CD4-positive, alpha-beta T cell treated with Interferon alpha-2 for 1 hour (primary cell): ENCODE data around the gene SELENOP.

Experiments used
- DNase-seq, 2 donors: peaks; one replicate each; pipeline ENCODE4 v3.0.0-alpha.2; 2020 to 2022

Gene SELENOP

GRCh38 chr5:42787845-42788244 lies 23.8 kb downstream of the SELENOP start:
- DNase-seq, result no peak

DNA sequence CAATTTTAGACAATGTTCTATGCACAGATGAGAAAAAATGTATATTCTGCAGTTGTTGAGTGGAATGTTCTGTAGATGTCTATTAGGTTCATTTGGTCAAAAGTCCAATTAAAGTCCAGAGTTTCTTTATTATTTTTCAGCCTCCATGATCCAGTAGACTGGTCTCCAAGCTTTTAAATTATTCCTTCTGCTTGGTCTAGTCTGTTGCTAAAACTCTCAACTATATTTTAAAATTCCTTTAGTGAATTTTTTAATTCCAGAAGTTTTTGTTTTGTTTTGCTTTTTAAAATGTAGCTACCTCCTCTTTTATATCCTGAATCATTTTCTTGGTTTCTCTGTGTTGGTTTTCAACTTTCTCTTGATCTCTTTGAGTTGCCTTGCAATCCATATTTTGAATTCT lies 24.6 kb downstream of the SELENOP start:
- DNase-seq, result no peak

DNA sequence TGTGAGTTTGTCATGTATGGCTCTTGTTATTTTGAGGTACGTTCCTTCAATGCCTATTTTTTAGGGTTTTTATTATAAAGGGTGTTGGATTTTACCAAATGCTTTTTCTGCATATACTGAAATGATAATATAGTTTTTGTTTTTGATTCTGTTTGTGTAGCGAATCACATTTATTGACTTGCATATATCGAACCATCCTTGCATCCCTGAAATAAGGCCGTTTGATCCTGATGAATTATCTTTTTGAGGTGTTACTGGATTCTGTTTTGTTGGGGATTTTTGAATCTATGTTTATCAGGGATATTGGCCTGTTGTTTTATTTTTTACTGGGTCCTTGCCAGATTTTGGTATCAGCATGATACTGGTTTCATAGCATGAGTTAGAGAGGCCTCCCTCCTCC lies 25.9 kb downstream of the SELENOP start:
- no peak for DNase-seq

DNA sequence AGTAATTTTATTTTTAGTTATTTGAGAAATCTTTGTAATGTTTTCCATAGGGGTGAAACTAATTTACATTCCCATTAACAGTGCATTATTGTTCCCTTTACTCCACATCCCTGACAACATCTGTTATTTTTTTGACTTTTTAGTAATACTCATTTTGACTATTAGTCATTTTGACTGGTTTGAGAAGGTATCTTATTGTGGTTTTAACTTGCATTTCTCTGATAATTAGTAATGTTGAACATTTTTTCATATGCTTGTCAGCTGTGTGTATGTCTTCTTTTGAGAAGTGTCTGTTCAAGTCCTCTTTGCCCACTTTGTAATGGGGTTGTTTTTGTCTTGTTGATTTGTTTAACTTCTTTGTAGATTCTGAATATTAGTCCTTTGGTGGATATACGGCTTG lies 27.6 kb downstream of the SELENOP start:
- no peak for DNase-seq

DNA sequence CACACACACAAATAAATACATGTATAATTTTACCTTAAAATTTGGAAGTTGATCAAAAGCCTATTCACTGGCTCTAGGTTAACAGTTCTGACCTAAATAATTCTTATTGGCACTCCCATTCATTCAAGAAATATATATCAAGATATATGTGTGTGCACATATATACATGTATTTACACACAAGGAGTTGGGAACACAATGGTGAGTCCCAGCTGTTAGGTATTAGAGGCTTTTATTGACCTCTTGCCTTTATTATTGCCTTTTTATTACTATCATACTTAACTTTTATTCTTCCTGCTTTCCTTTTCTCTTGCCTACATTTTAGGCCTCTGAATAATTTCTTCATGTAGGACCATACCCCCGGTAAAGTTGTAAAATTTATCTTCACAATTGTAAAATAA lies 30.1 kb downstream of the SELENOP start:
- DNase-seq, result no peak

GRCh38 chr5:42779083-42779482 lies 32.6 kb downstream of the SELENOP start:
- DNase-seq, result no peak

DNA sequence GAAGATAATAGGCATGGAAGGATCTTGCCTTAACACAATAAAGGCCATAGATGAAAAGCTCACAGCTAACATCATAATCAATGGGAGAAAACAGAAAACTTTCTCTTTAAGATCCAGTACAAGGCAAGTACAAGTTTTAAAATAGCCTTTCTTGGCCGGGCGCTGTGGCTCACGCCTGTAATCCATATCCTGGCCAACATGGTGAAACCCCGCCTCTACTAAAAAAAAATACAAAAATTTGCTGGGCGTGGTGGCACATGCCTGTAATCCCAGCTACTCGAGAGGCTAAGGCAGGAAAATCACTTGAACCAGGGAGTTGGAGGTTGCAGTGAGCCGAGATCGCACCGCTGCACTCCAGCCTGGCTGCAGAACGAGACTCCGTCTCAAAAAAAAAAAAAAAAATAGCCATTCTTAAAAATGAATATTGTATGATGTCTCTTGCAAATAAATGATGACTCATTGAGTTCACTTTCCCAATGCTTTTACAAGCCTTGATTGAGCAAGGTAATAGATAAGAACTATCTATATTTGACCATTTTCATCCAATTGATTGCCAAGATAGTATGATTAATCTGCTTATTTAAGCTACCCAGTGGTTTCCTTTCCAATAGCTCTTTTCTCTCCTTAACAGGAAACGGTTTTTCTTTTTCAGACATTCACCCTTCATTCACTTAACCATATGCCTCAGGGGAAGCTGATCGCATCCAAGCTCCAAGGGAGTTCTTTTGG lies 39.3 kb downstream of the SELENOP start:
- no peak for DNase-seq

DNA sequence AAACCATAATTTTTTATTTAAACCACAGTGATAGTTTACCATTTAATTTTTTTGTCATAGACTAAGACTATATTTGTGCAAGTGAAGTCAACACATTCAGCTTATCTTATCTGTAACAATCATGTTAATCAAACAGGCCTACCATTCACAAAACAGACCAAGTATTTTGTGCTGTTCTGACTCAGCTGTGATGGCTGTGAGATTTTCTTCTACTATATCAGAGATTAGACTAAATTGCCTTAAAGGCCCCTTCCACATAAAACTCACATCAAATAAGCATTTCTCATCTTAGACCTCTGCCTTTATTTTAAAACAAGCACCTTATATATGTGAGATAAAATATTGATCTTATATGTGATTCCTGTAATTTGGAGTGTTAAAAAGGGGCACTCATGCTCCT lies 41.7 kb downstream of the SELENOP start:
- no peak for DNase-seq

- DNase-seq, result no peak
Measured at GRCh38 chr5:42768106-42768504, 43.6 kb downstream of the SELENOP start.

GRCh38 chr5:42767491-42768105 lies 44.1 kb downstream of the SELENOP start:
- DNase-seq, result peak in 1 of 2 donors; percentile 43

- no peak for DNase-seq
Measured at GRCh38 chr5:42761791-42762190, 49.9 kb downstream of the SELENOP start.

DNA sequence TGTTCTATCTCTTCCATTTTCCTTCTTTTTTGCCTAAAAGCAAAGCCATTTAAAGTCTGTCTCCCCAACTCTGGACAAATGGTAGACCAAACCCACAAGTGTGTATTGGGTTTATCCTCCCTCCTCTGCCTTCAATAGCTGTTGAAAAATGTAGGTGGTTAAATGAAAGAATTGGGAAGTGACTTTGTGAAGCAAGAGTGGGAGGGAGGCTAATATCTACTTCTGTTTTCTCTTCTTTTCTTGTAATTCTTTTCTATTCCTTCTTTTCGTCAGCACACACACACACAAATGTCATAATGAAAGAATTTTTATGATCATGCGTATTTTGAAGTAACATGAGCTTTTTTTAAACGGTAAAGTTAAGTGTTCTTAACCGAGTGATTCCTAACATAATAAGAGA lies 51.3 kb downstream of the SELENOP start:
- DNase-seq, result no peak

DNA sequence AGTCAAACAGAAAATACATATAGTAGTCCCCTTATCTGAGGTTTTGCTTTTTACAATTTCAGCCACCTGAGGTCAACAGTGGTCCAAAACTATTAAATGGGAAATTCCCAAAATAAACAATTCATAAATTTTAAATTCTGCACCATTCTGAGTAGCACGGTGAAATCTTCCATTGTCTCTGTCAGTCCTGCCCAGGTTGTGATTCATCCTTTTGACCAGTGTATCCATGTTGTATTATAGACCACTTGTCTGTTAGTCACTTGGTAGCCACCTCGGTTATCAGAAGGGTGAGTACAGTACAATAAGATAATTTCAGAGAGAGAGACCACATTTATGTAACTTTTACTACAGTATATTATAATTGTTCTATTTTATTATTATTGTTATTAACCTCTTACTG lies 52.2 kb downstream of the SELENOP start:
- DNase-seq, result no peak

DNA sequence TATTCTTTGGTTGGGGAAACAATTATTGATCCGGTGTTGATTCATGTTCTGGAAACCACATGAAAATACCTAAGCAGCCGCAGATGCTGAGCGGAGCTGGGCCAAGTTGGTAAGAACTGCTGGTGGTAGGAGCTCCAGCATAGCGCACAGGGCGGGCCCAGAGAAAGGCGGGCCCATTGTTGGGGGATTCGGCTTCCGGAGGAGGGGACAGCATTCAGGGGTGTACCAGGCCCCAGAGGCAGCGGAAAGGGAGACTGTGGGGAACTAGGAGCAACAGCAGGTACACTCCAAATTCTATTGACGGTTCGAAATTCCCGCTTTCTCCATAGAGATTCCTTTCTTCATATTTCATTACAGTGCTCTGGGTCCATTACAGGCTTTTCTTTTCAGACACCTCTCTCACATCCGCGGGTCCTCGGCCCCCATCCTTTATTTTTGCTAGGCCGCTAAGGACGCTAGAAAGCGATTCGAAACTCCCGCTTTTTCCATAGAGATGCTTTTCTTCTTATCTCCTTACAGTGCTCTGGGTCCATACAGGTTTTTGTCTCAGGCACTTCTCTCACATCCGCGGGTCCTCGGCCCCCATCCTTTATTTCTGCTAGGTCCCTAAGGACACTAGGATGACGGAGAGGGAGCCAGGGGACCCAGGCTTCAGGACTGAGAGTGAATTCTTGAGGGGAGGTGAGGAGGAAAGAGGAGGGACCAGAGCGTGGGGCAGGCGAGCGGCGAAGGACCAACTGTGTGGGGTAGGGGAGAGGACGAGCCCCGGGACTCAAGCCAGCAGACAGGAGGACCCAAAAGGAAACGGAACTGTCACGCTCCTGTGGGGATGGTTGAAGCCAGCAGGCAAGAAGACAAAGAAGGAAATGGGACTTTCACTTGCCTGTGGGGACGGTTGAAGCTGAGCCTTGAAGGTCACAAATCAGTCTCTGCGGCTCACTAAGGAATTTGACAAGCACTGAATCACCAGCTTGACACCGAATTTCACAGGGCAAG lies 54.8 kb downstream of the SELENOP start, which contains the start of gene CCDC152:
CCDC152 (plus strand) TSS at position 213 of the 996 bp plus-strand sequence. CDS start 2,304 bp downstream, outside the sequence.
- DNase-seq, result peak; percentile 9 to 63

DNA sequence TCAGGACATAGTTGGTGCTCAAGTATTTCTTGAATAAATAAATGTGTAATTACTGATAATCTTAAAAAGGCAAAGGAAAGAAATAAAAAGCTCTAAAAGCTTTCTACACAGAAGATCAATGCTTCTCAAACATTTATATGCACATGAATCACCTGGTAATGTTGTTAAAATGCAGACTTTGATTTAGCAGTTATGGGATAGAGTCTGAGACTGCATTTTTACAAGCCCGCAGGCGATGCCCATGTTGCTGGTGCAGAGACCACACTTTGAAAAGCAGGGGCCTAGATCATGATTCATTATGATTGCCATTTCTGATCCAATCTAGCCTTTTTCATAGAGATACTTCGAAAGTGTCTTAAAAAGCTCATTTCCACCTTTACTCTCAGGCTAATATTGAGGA lies 58.6 kb downstream of the SELENOP start:
- DNase-seq, result no peak

DNA sequence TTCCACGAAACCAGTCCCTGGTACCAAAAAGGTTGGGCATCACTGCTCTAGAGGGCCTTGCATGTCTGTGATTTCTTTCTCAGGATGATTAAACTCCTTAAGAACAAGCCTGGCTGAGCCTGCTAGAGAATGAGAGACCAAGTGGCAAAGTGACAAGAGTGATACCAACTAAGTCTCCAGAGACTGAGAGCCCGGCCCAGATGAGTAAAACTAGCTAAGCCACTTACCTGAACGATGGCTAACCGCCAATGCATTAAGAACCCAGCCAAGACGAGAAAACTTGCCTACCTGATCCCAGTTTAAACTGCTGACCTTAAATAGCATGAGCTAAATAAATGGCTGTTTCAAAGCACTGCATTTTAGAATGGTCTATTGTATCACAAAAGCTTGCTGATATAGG lies 60.6 kb downstream of the SELENOP start:
- no peak for DNase-seq

- no peak for DNase-seq
Measured at GRCh38 chr5:42750507-42750906, 61.2 kb downstream of the SELENOP start.
